D721Med (cell line): ENCODE measurements around the gene PITX3.

Experiments used
- DNase-seq: peaks from one replicate; pipeline ENCODE4 v3.0.0; 2011; ENCODE audit warnings: low spot score; ENCODE audit not compliant: insufficient read length
- FAIRE-seq: peaks from 2 replicates; lab custom pipeline; 2011; peaks lifted over from hg19 to GRCh38; lab: Jason Lieb, UNC
- TF ChIP-seq, protein P1 (sequence below): IDR thresholded peaks from 2 replicates; pipeline ENCODE4 v1.5.1; 2012; ENCODE audit warnings: mild to moderate bottlenecking, control low read depth; ENCODE audit not compliant: insufficient read depth; ENCODE audit errors: missing control alignments

Gene PITX3

DNA sequence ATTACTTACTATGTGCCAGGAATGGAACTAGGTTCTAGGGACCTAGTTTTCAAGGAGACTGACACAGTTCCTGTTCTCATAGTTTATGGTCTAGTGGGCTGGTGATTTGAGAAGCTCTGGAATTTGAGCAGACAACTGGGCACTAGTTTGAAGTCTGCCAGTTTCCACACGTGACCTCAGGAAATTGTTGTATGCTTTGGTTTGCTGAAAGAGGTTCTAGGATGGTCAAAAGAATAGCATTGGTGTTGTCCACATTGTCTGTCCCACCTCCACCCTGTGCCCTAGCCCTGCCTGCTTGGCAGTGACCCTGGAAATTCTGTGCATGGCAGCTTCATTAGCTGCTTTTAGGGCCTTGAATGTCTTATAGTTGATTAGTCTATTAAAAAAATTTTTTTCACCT, 32.8 kb upstream of the PITX3 start:
- FAIRE-seq (no peak), DNase-seq (no peak)
- TF ChIP-seq, protein P1, sequence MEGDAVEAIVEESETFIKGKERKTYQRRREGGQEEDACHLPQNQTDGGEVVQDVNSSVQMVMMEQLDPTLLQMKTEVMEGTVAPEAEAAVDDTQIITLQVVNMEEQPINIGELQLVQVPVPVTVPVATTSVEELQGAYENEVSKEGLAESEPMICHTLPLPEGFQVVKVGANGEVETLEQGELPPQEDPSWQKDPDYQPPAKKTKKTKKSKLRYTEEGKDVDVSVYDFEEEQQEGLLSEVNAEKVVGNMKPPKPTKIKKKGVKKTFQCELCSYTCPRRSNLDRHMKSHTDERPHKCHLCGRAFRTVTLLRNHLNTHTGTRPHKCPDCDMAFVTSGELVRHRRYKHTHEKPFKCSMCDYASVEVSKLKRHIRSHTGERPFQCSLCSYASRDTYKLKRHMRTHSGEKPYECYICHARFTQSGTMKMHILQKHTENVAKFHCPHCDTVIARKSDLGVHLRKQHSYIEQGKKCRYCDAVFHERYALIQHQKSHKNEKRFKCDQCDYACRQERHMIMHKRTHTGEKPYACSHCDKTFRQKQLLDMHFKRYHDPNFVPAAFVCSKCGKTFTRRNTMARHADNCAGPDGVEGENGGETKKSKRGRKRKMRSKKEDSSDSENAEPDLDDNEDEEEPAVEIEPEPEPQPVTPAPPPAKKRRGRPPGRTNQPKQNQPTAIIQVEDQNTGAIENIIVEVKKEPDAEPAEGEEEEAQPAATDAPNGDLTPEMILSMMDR = no peak

DNA sequence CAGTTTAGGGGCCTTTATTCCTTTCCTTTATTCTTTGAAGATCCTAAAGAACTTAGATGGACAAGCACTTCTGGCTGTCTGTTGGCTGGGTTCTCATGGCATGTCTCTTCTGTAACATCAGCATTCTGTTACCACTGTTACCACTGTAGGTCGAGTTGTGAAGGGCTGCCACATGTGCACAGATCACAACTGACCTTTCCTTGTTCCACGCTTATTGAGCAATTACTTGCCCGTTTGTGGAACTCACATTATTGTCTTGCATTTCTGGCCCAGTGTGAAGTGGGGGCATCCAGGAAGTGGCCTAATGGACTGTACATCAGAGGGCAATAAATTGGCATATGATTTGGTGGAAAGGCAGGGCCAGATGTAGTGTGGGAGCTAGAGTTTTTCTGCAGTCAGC, 27.7 kb upstream of the PITX3 start:
- no peak for FAIRE-seq

DNA sequence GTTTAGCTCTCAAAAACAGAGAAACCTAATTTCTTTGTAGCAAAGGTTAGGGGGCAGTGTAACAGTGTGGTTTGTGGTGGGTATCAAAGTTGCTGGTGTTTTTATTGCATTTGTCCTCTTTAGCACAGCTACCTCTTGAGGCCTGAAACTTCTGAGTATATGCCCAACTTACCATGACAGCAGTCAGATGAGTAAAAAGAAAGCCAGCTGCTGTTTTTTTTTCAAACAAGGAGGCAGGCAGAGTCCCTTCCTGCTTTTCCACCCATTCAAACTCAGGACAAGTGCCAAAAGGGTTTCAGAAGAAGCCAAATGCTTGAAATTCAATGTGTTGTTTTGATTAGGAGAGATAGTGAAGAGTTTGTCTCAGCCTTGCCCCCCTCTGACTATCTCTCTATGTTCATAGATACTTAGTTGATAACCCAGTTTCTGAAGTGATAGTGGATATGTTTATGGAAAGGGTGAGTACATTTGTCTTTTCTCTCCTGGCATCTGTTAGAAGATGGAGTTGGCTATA, 27.1 kb upstream of the PITX3 start:
- no peak for DNase-seq
- no peak for FAIRE-seq
- TF ChIP-seq, protein P1 = no peak

More for the DNA sequence above, 27.7 kb upstream of the PITX3 start:
- TF ChIP-seq, protein P1 = no peak
- DNase-seq = no peak

DNA sequence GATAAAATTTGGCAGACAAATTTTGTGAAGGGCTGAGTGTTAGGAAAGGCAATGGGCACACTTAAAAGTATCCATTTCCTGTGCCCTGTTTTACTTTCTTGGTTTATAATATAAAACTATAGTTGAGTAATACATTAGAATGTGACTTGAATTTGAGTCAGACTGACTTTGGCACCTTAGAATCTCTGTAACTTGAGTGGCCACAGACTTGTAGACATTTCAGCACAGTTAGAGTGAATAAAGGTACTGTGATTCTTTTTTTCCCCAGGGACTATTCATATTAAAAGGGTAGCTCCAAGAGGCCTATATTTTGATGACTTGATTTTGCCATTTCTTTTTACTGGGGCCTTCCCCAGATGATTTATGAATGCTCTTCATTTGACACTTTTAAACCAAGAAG, 26.4 kb upstream of the PITX3 start:
- FAIRE-seq (no peak), DNase-seq (no peak)
- TF ChIP-seq, protein P1 = no peak

DNA sequence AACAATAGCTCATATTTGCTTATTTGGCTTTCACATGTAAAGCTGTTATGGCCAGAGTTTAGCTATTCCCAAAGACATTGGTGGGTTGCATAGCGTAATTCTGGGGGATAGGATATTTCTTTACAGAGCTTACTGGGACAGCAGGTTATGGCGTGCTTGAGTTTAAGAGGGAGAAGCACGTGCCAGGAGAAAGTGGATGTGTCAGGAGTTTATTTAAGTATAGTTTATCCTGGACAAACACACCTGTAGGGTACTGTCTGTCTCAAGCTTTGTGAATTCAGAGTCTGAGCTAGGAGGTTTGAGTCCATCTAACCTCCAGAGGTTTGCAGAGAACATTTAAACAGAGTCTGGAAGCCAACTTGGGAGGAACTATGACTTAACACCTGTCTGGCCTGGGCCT, 25.4 kb upstream of the PITX3 start:
- FAIRE-seq = no peak
- TF ChIP-seq, protein P1 = no peak
- no peak for DNase-seq

DNA sequence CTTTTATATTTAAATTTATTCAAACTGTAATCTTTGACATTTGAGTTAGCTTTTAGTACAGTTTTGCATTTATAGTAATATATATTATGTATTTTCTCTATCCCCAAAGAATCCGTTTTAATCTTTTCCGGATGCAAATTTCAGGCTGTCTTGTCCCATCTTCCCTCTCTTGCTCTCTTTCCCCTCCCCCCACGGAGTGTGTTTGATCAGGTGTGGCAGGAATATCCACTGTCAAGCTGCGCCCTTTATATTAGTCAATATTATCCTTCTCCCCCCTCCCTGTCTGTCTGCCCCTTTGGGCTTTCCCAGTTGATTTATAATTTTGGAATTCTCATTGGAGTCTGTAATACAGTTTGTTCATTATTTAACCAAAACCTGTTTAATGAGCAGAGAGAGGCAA, 23.1 kb upstream of the PITX3 start:
- FAIRE-seq (no peak), DNase-seq (no peak)
- TF ChIP-seq, protein P1 = no peak

DNA sequence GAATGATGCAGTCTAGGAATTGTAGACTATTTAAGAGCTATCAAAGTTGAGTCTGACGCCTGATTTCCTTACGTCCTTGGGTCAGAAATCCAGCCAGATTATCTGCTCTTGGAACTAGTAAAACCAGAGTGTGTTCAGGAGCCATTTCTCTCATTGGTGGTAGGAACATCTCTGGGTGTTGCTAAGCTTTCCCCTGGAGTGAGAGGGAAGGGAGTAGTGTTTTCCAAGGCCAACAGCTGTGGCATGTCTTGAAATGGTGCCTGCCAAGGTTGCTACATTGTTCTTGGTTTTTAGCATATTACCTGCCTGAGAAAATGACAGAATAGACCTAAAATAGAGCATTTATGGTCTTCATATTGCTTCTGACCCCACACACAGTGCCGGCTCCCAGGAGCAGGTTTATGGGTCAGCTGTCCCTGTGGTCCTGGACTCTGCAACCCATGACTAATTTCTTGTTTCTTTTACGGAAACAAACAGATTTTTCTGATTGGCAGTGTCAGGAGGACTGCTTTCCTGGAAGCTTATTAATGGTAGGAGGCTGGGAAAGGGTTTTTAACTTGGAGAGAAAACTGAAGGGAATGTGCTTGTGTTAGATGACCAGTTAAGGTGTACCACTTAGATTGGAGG, 21.5 kb upstream of the PITX3 start:
- DNase-seq (no peak), FAIRE-seq (no peak)
- TF ChIP-seq, protein P1 = no peak
